ENCODE results near the gene WDFY4.

WDFY4 gene

GRCh38 chr10:48768926-48769325 is 84.3 kb downstream of the WDFY4 start:
- no peaks in the 10 kb centered on the region for H3K27me3 Mint-ChIP-seq
- no peaks in the 10 kb centered on the region for H3K36me3 Mint-ChIP-seq (ENCODE audit: low read depth)
- no peaks in the 10 kb centered on the region for H3K9me3 Mint-ChIP-seq
- H3K27ac Mint-ChIP-seq, result no peak overlapping the region
- no peak overlapping the region for H3K4me3 Mint-ChIP-seq
- H3K4me1 Mint-ChIP-seq (ENCODE audit: low read depth), result no peaks in the 10 kb centered on the region

- Mint-ChIP-seq H3K9me3 (no peaks in the 10 kb centered on the region), H3K4me1 (ENCODE audit: low read depth) (no peaks in the 10 kb centered on the region), H3K4me3 (no peak overlapping the region), H3K27me3 (no peaks in the 10 kb centered on the region), H3K27ac (no peak overlapping the region), H3K36me3 (ENCODE audit: low read depth) (no peaks in the 10 kb centered on the region)
Measured at GRCh38 chr10:48769706-48770435, 85.2 kb downstream of the WDFY4 start.

- H3K27ac Mint-ChIP-seq, result no peak overlapping the region
- H3K27me3 Mint-ChIP-seq, result no peaks in the 10 kb centered on the region
- H3K36me3 Mint-ChIP-seq (ENCODE audit: low read depth), result no peaks in the 10 kb centered on the region
- no peaks in the 10 kb centered on the region for H3K4me1 Mint-ChIP-seq (ENCODE audit: low read depth)
- H3K4me3 Mint-ChIP-seq, result no peak overlapping the region
- no peaks in the 10 kb centered on the region for H3K9me3 Mint-ChIP-seq
Measured at GRCh38 chr10:48770561-48771089, 86.0 kb downstream of the WDFY4 start.

GRCh38 chr10:48771234-48771633 is 86.6 kb downstream of the WDFY4 start:
- no peaks in the 10 kb centered on the region for H3K36me3 Mint-ChIP-seq (ENCODE audit: low read depth)
- H3K9me3 Mint-ChIP-seq, result no peaks in the 10 kb centered on the region
- H3K4me1 Mint-ChIP-seq (ENCODE audit: low read depth), result no peaks in the 10 kb centered on the region
- no peaks in the 10 kb centered on the region for H3K27me3 Mint-ChIP-seq
- H3K4me3 Mint-ChIP-seq, result no peak overlapping the region
- H3K27ac Mint-ChIP-seq, result no peak overlapping the region

- H3K4me3 Mint-ChIP-seq, result no peak overlapping the region
- no peak overlapping the region for H3K27ac Mint-ChIP-seq
Measured at GRCh38 chr10:48772059-48772458, 87.4 kb downstream of the WDFY4 start.

GRCh38 chr10:48773580-48773979 is 88.9 kb downstream of the WDFY4 start:
- H3K4me3 Mint-ChIP-seq, result no peak overlapping the region
- H3K9me3 Mint-ChIP-seq, result no peaks in the 10 kb centered on the region
- no peaks in the 10 kb centered on the region for H3K27me3 Mint-ChIP-seq
- H3K36me3 Mint-ChIP-seq (ENCODE audit: low read depth), result no peaks in the 10 kb centered on the region
- no peaks in the 10 kb centered on the region for H3K4me1 Mint-ChIP-seq (ENCODE audit: low read depth)
- no peak overlapping the region for H3K27ac Mint-ChIP-seq

More at GRCh38 chr10:48772059-48772458, 87.4 kb downstream of the WDFY4 start:
- no peaks in the 10 kb centered on the region for H3K4me1 Mint-ChIP-seq (ENCODE audit: low read depth)
- H3K36me3 Mint-ChIP-seq (ENCODE audit: low read depth), result no peaks in the 10 kb centered on the region
- no peaks in the 10 kb centered on the region for H3K9me3 Mint-ChIP-seq
- H3K27me3 Mint-ChIP-seq, result no peaks in the 10 kb centered on the region

GRCh38 chr10:48774416-48775205 is 89.9 kb downstream of the WDFY4 start:
- Mint-ChIP-seq H3K27ac (no peak overlapping the region), H3K9me3 (no peaks in the 10 kb centered on the region), H3K27me3 (no peaks in the 10 kb centered on the region), H3K4me1 (ENCODE audit: low read depth) (no peaks in the 10 kb centered on the region), H3K4me3 (no peak overlapping the region), H3K36me3 (ENCODE audit: low read depth) (no peaks in the 10 kb centered on the region)

- no peak overlapping the region for H3K27ac Mint-ChIP-seq
Measured at GRCh38 chr10:48775206-48775517, 90.5 kb downstream of the WDFY4 start.

GRCh38 chr10:48776005-48776522 is 91.4 kb downstream of the WDFY4 start:
- no peak overlapping the region for H3K4me3 Mint-ChIP-seq
- no peak overlapping the region for H3K27ac Mint-ChIP-seq
- no peaks in the 10 kb centered on the region for H3K27me3 Mint-ChIP-seq
- H3K36me3 Mint-ChIP-seq (ENCODE audit: low read depth), result no peaks in the 10 kb centered on the region
- H3K4me1 Mint-ChIP-seq (ENCODE audit: low read depth), result no peaks in the 10 kb centered on the region
- no peaks in the 10 kb centered on the region for H3K9me3 Mint-ChIP-seq

More at GRCh38 chr10:48775206-48775517, 90.5 kb downstream of the WDFY4 start:
- Mint-ChIP-seq H3K9me3 (no peaks in the 10 kb centered on the region), H3K36me3 (ENCODE audit: low read depth) (no peaks in the 10 kb centered on the region), H3K4me1 (ENCODE audit: low read depth) (no peaks in the 10 kb centered on the region), H3K27me3 (no peaks in the 10 kb centered on the region), H3K4me3 (no peak overlapping the region)

- Mint-ChIP-seq H3K36me3 (ENCODE audit: low read depth) (no peaks in the 10 kb centered on the region), H3K4me1 (ENCODE audit: low read depth) (no peaks in the 10 kb centered on the region), H3K9me3 (no peaks in the 10 kb centered on the region), H3K27ac (no peak overlapping the region), H3K4me3 (no peak overlapping the region), H3K27me3 (no peaks in the 10 kb centered on the region)
Measured at GRCh38 chr10:48776528-48776927, 91.9 kb downstream of the WDFY4 start.

GRCh38 chr10:48777110-48777509 is 92.4 kb downstream of the WDFY4 start:
- no peak overlapping the region for H3K27ac Mint-ChIP-seq
- no peaks in the 10 kb centered on the region for H3K27me3 Mint-ChIP-seq
- no peaks in the 10 kb centered on the region for H3K9me3 Mint-ChIP-seq
- no peak overlapping the region for H3K4me3 Mint-ChIP-seq
- no peaks in the 10 kb centered on the region for H3K4me1 Mint-ChIP-seq (ENCODE audit: low read depth)
- H3K36me3 Mint-ChIP-seq (ENCODE audit: low read depth), result no peaks in the 10 kb centered on the region

- Mint-ChIP-seq H3K27me3 (no peaks in the 10 kb centered on the region), H3K4me3 (no peak overlapping the region), H3K27ac (no peak overlapping the region), H3K36me3 (ENCODE audit: low read depth) (no peaks in the 10 kb centered on the region), H3K9me3 (no peaks in the 10 kb centered on the region), H3K4me1 (ENCODE audit: low read depth) (no peaks in the 10 kb centered on the region)
Measured at GRCh38 chr10:48778193-48778857, 93.7 kb downstream of the WDFY4 start.

GRCh38 chr10:48779077-48779476 is 94.4 kb downstream of the WDFY4 start:
- no peaks in the 10 kb centered on the region for H3K4me1 Mint-ChIP-seq (ENCODE audit: low read depth)
- no peak overlapping the region for H3K4me3 Mint-ChIP-seq
- H3K36me3 Mint-ChIP-seq (ENCODE audit: low read depth), result no peaks in the 10 kb centered on the region
- H3K27ac Mint-ChIP-seq, result no peak overlapping the region
- no peaks in the 10 kb centered on the region for H3K27me3 Mint-ChIP-seq
- no peaks in the 10 kb centered on the region for H3K9me3 Mint-ChIP-seq

GRCh38 chr10:48779546-48780152 is 95.0 kb downstream of the WDFY4 start:
- no peaks in the 10 kb centered on the region for H3K27me3 Mint-ChIP-seq
- H3K36me3 Mint-ChIP-seq (ENCODE audit: low read depth), result no peaks in the 10 kb centered on the region
- no peak overlapping the region for H3K27ac Mint-ChIP-seq
- no peaks in the 10 kb centered on the region for H3K9me3 Mint-ChIP-seq
- H3K4me3 Mint-ChIP-seq, result no peak overlapping the region
- H3K4me1 Mint-ChIP-seq (ENCODE audit: low read depth), result no peaks in the 10 kb centered on the region
